Keratinocyte (primary cell): ENCODE measurements around the gene EXOC3L2. TPM values are rescaled to one million over a fixed set of nuclear protein-coding genes. Genes with fewer than 3 reads are reported as not detected.

Experiments
- DNase-seq: peaks from one replicate; pipeline ENCODE4 v3.0.0-alpha.2; 2011; ENCODE audit warnings: low read depth, missing footprints, low spot score
- FAIRE-seq: peaks from 2 replicates; lab custom pipeline; 2011; peaks lifted over from hg19 to GRCh38; lab: Jason Lieb, UNC
- H2AFZ ChIP-seq: 2 replicates; pipeline ENCODE4 v1.6.0; 2012; ENCODE audit warnings: low read length, control low read depth, inconsistent platforms; ENCODE audit not compliant: control insufficient read depth
- H3K27ac ChIP-seq: 2 replicates; pipeline ENCODE4 v1.5.1; 2011; ENCODE audit warnings: low read length; ENCODE audit not compliant: control insufficient read depth, insufficient read depth
- H3K27me3 ChIP-seq: 3 replicates; pipeline ENCODE4 v1.6.0; 2011; ENCODE audit warnings: low read length; ENCODE audit not compliant: control insufficient read depth, insufficient read depth; ENCODE audit errors: extremely low read depth
- H3K36me3 ChIP-seq, 2 experiments: 2 replicates in 1 of 2; 3 replicates in 1 of 2; pipeline ENCODE4 v1.5.1; 2011; ENCODE audit warnings: low read length in 2 of 2, mild to moderate bottlenecking in 1 of 2; ENCODE audit not compliant: control insufficient read depth in 2 of 2, insufficient read depth in 2 of 2; ENCODE audit errors: extremely low read depth in 1 of 2
- H3K4me1 ChIP-seq: 3 replicates; pipeline ENCODE4 v1.5.1; 2011; ENCODE audit warnings: low read length; ENCODE audit not compliant: control insufficient read depth, insufficient read depth; ENCODE audit errors: extremely low read depth
- H3K4me2 ChIP-seq: 3 replicates; pipeline ENCODE4 v1.6.0; 2011; ENCODE audit warnings: low read depth, low read length; ENCODE audit not compliant: control insufficient read depth, insufficient read depth; ENCODE audit errors: extremely low read depth
- H3K4me3 ChIP-seq, 3 experiments: fragments of 200-600 bp in 1 of 3; sonication (generic) in 1 of 3; 2 replicates in 2 of 3; 3 replicates in 1 of 3; pipeline ENCODE4 v1.5.1; 2011 to 2016; ENCODE audit warnings: low read length in 3 of 3, mild to moderate bottlenecking in 3 of 3, control low read depth in 2 of 3, inconsistent platforms in 1 of 3, low read depth in 1 of 3, mixed read lengths in 1 of 3, mixed run types in 1 of 3, moderate library complexity in 1 of 3; ENCODE audit not compliant: control insufficient read depth in 2 of 3, insufficient read depth in 2 of 3; ENCODE audit errors: extremely low read depth in 1 of 3
- H3K79me2 ChIP-seq: 2 replicates; pipeline ENCODE4 v1.6.0; 2012; ENCODE audit warnings: low read length; ENCODE audit not compliant: control insufficient read depth, insufficient read depth
- H3K9ac ChIP-seq: 3 replicates; pipeline ENCODE4 v1.6.0; 2011; ENCODE audit warnings: low read length; ENCODE audit not compliant: control insufficient read depth, insufficient read depth; ENCODE audit errors: extremely low read depth
- H3K9me1 ChIP-seq: 3 replicates; pipeline ENCODE4 v1.6.0; 2011; ENCODE audit warnings: low read length; ENCODE audit not compliant: control insufficient read depth, insufficient read depth; ENCODE audit errors: extremely low read depth
- H3K9me3 ChIP-seq: 2 replicates; pipeline ENCODE4 v1.5.1; 2012; ENCODE audit warnings: low read depth, low read length; ENCODE audit not compliant: control insufficient read depth
- H4K20me1 ChIP-seq: 3 replicates; pipeline ENCODE4 v1.6.0; 2011; ENCODE audit warnings: low read length; ENCODE audit not compliant: control insufficient read depth, insufficient read depth; ENCODE audit errors: extremely low read depth
- EZH2 ChIP-seq: IDR thresholded peaks from one replicate; pipeline ENCODE4 v1.6.1; 2012; ENCODE audit warnings: inconsistent platforms, mild to moderate bottlenecking, low read length, moderate library complexity
- dilution Hi-C: fragments of 300-500 bp; cut with MboI; formaldehyde crosslinking; loops from one replicate; pipeline ENCODE4 v1.7.0; 2020; ENCODE audit warnings: low sequenced_read_pairs; ENCODE audit not compliant: extremely low pct_ligation_motif_present
- polyA plus RNA-seq, 5 experiments: library from polyadenylated mRNA; depleted of rRNA in 3 of 5; stranded (reverse) in 3 of 5; stranded (forward) in 1 of 5; unstranded in 1 of 5; fragments of >200 nt; gene quantifications; 1 replicate in 1 of 5; 2 replicates in 3 of 5; 3 replicates in 1 of 5; pipeline versions ENCODE4 v1.2.1 to v1.2.3, GENCODE V29; 2011 to 2012; ENCODE audit warnings: missing spikeins in 2 of 5, low read depth in 1 of 5, low replicate concordance in 1 of 5
- TF ChIP-seq, protein P1 (sequence below), 3 experiments: IDR thresholded peaks in 1 of 3; conservative IDR thresholded peaks in 1 of 3; optimal IDR thresholded peaks in 1 of 3; 2 replicates in 2 of 3; 3 replicates in 1 of 3; pipeline versions ENCODE3 to v1.5.1; 2011; ENCODE audit warnings: low read length in 3 of 3, mild to moderate bottlenecking in 3 of 3, moderate library complexity in 2 of 3, control low read depth in 1 of 3, inconsistent platforms in 1 of 3; ENCODE audit not compliant: insufficient read depth in 2 of 3; ENCODE audit errors: extremely low read depth in 1 of 3

EXOC3L2 gene
- polyA plus RNA-seq, 1 donor (not counting 4 experiments of a cell fraction or from before 2014, with no cell fraction given): 0.08 TPM

DNA sequence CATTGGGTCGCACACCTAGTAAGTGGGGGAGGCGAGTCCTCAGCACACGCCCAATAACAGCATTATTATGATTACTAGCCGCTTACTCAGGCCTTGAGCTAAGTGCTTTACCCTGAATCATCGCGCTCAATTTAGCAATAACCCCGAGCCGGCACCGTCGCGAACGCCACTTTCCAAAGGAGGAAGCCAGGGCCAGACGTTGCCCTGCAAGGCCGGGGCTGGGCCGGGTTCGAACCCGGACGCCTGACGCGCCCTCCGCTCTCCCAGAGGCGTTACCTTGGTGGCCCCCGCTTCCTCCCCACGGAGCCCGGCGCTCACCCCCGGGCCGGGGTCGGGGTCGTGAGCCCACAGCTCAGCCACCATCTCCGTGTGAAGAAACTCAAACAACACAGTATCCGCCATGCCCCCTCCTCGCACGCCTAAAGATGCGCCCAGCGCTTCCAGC, 67.4 kb downstream of the EXOC3L2 start, which contains the start of gene TRAPPC6A:
TSS of gene TRAPPC6A (minus strand) at position 421 of the 445 bp plus-strand sequence. CDS start at position 402, 19 bp downstream.
- Histone ChIP-seq H3K9ac (peak within 1 kb of the TSS; percentile 98), H3K27ac (peak within 1 kb of the TSS; percentile 99), H3K4me3 (peak within 1 kb of the TSS; percentile 83 to 99 (median 94)), H3K27me3 (no peaks in the 10 kb centered on the region), H3K4me2 (peak within 1 kb of the TSS; percentile 96), H3K9me3 (no peaks in the 10 kb centered on the region), H3K9me1 (no peaks in the 10 kb centered on the region), H3K36me3 (peaks cover 0 to 4% of the 10 kb centered on the region in 2 experiments), H4K20me1 (no peaks in the 10 kb centered on the region), H3K4me1 (peaks cover 20% of the 10 kb centered on the region), H2AFZ (peak within 1 kb of the TSS; percentile 99), H3K79me2 (peaks cover 20% of the 10 kb centered on the region)
- dilution Hi-C loops: no loop called here
- TF ChIP-seq EZH2: no peak
- TF ChIP-seq, protein P1, sequence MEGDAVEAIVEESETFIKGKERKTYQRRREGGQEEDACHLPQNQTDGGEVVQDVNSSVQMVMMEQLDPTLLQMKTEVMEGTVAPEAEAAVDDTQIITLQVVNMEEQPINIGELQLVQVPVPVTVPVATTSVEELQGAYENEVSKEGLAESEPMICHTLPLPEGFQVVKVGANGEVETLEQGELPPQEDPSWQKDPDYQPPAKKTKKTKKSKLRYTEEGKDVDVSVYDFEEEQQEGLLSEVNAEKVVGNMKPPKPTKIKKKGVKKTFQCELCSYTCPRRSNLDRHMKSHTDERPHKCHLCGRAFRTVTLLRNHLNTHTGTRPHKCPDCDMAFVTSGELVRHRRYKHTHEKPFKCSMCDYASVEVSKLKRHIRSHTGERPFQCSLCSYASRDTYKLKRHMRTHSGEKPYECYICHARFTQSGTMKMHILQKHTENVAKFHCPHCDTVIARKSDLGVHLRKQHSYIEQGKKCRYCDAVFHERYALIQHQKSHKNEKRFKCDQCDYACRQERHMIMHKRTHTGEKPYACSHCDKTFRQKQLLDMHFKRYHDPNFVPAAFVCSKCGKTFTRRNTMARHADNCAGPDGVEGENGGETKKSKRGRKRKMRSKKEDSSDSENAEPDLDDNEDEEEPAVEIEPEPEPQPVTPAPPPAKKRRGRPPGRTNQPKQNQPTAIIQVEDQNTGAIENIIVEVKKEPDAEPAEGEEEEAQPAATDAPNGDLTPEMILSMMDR (optimal IDR thresholded peaks at IDR 0.05 in 1 of 3, IDR thresholded peaks at IDR 0.05 in 1 of 3, conservative IDR thresholded peaks at IDR 0.05 in 1 of 3; ENCODE audit: extremely low read depth in 1 of 3, insufficient read depth in 2 of 3, low read length in 3 of 3): no peak
- DNase-seq (peak; percentile 66), FAIRE-seq (peak; percentile 23)

DNA sequence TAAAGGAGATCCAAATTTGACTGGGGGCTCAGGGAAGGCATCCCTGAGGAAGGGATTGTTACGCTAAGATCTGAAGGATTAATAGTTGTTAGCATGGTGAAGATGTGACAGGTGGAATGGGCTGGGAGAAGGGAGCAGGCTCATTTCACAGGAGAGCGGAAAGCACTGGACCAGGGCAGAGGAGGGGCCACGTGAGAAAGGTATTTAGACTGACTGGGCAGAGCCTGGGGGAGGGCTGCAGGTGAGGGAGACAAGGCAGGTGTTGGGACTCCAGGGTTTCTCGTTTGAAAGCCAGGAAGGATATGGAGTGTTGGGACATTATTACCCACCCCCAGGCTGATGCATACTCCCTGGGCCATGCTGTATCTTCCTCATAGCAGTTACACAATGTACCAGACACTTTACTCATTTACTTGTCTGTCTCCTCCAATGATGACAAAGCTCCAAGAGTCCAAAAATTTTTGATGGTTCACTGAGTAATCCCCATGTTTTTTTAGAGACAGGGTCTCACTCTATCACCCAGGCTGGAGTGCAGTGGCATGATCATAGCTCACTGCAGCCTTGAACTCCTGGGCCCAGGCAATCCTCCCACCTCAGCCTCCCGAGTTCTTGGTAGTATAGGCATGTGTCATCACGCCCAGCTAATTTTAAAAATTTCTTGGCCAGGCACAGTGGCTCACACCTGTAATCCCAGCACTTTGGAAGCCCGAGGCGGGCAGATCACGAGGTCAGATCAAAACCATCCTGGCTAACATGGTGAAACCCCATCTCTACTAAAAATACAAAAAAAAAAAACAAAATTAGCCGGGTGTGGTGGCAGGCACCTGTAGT, 69.5 kb downstream of the EXOC3L2 start:
- Histone ChIP-seq H3K9ac (no peak overlapping the region), H2AFZ (no peak overlapping the region), H3K4me1 (peaks cover 22% of the 10 kb centered on the region), H3K36me3 (peaks cover 0 to 1% of the 10 kb centered on the region in 2 experiments), H3K27ac (no peak overlapping the region), H3K9me3 (no peaks in the 10 kb centered on the region), H3K9me1 (no peaks in the 10 kb centered on the region), H3K79me2 (peaks cover 12% of the 10 kb centered on the region), H3K4me3 (no peak overlapping the region), H3K27me3 (no peaks in the 10 kb centered on the region), H4K20me1 (no peaks in the 10 kb centered on the region), H3K4me2 (peak overlapping the region; percentile 32)
- dilution Hi-C loops: no loop called here
- TF ChIP-seq, protein P1 (optimal IDR thresholded peaks at IDR 0.05 in 1 of 3, IDR thresholded peaks at IDR 0.05 in 1 of 3, conservative IDR thresholded peaks at IDR 0.05 in 1 of 3; ENCODE audit: extremely low read depth in 1 of 3, insufficient read depth in 2 of 3, low read length in 3 of 3): no peak
- no peak for TF ChIP-seq EZH2
- FAIRE-seq (no peak), DNase-seq (no peak)
